Raji (cell line): ENCODE measurements around the gene NDUFB10.

Experiments
- POLR2A ChIP-seq: IDR thresholded peaks from 2 replicates; pipeline ENCODE4 v1.6.1; 2011; ENCODE audit warnings: low read depth, low read length, control low read depth; ENCODE audit not compliant: insufficient read depth

NDUFB10 gene

GRCh38 chr16:1973461-1974156, 14.3 kb downstream of the NDUFB10 start:
- no peak for TF ChIP-seq POLR2A

GRCh38 chr16:1974157-1975070, 15.1 kb downstream of the NDUFB10 start:
- TF ChIP-seq POLR2A = no peak

- TF ChIP-seq POLR2A = no peak
These were observed 16.3 kb downstream of the NDUFB10 start for GRCh38 chr16:1975432-1976215.

- TF ChIP-seq POLR2A = no peak
These were observed 16.8 kb downstream of the NDUFB10 start for GRCh38 chr16:1976216-1976520.

- TF ChIP-seq POLR2A = no peak
These were observed 17.9 kb downstream of the NDUFB10 start for GRCh38 chr16:1976951-1977874.

- no peak for TF ChIP-seq POLR2A
These were observed 18.5 kb downstream of the NDUFB10 start for GRCh38 chr16:1977875-1978268.

GRCh38 chr16:1978476-1979120, 19.3 kb downstream of the NDUFB10 start:
- TF ChIP-seq POLR2A = no peak

GRCh38 chr16:1979271-1980029, 20.1 kb downstream of the NDUFB10 start:
- TF ChIP-seq POLR2A = no peak

GRCh38 chr16:1980030-1980769, 20.9 kb downstream of the NDUFB10 start:
- TF ChIP-seq POLR2A = no peak

GRCh38 chr16:1980770-1981087, 21.4 kb downstream of the NDUFB10 start:
- TF ChIP-seq POLR2A = no peak

- TF ChIP-seq POLR2A = no peak
These were observed 22.1 kb downstream of the NDUFB10 start, which contains the start of gene NOXO1 for GRCh38 chr16:1981398-1981836. NOXO1 (minus strand) TSS chr16:1981469; CDS start chr16:1981179, 290 bp downstream.

GRCh38 chr16:1982013-1982433, 22.7 kb downstream of the NDUFB10 start:
- 0 out of 2 replicates have a peak, but pooled peaks have one; percentile 17 for TF ChIP-seq POLR2A
